OCI-LY7 (cell line): ENCODE data around the gene LUM. TPM values are rescaled to one million over a fixed set of nuclear protein-coding genes. Genes with fewer than 3 reads are reported as not detected.

Experiments used
- BruUV-seq: library from RNA; stranded (reverse); fragments of 400-500 nt; replicated peaks from 2 replicates; lab custom pipeline; 2021; lab: Mats Ljungman, UMichigan
- CTCF ChIA-PET: fragments of 300-600 bp; sonication (Branson Sonifier 250); formaldehyde crosslinking; loops from one replicate; lab custom pipeline; 2022; ENCODE audit warnings: antibody characterized with exemption; ENCODE audit not compliant: unreplicated experiment; lab: Charles Lee
- POLR2A ChIA-PET: fragments of 300-600 bp; sonication (Branson Sonifier 250); formaldehyde crosslinking; loops from one replicate; lab custom pipeline; 2022; ENCODE audit warnings: antibody characterized with exemption; lab: Charles Lee
- DNase-seq: peaks from one replicate; pipeline ENCODE4 v3.0.0-alpha.2; 2015; ENCODE audit warnings: low spot score
- H2AFZ ChIP-seq: fragments of 200-600 bp; sonication (generic), shearing (Covaris generic); 2 replicates; pipeline ENCODE4 v1.6.1; 2014; ENCODE audit warnings: mild to moderate bottlenecking, antibody characterized with exemption, low read length, moderate library complexity
- H3K27ac ChIP-seq: fragments of 200-600 bp; sonication (generic); 2 replicates; pipeline ENCODE4 v1.5.1; 2014; ENCODE audit warnings: mixed run types, low read depth, mild to moderate bottlenecking, moderate library complexity, low read length, inconsistent platforms; ENCODE audit not compliant: poor library complexity, severe bottlenecking
- H3K36me3 ChIP-seq: fragments of 200-600 bp; sonication (generic); 2 replicates; pipeline ENCODE4 v1.6.1; 2014; ENCODE audit warnings: mild to moderate bottlenecking, antibody characterized with exemption, low read length, moderate library complexity, mixed read lengths; ENCODE audit not compliant: insufficient read depth
- H3K4me1 ChIP-seq: fragments of 200-600 bp; sonication (generic); 2 replicates; pipeline ENCODE4 v1.5.1; 2014; ENCODE audit warnings: mild to moderate bottlenecking, low read length; ENCODE audit not compliant: insufficient read depth, poor library complexity, severe bottlenecking
- H3K4me2 ChIP-seq: fragments of 200-600 bp; sonication (generic); 2 replicates; pipeline ENCODE4 v1.6.1; 2014; ENCODE audit warnings: mild to moderate bottlenecking, low read length
- H3K4me3 ChIP-seq: fragments of 200-600 bp; sonication (generic); 2 replicates; pipeline ENCODE4 v1.5.1; 2014; ENCODE audit warnings: mild to moderate bottlenecking, low read depth, low read length; ENCODE audit not compliant: poor library complexity, severe bottlenecking
- H3K79me2 ChIP-seq: fragments of 200-600 bp; sonication (generic); 2 replicates; pipeline ENCODE4 v1.6.1; 2016; ENCODE audit warnings: low read depth, mild to moderate bottlenecking, low read length, moderate library complexity, mixed read lengths; ENCODE audit not compliant: insufficient read depth
- H3K9me2 ChIP-seq: fragments of 200-600 bp; sonication (generic); 2 replicates; pipeline ENCODE4 v1.6.1; 2016; ENCODE audit warnings: mild to moderate bottlenecking, low read length, mixed read lengths; ENCODE audit not compliant: insufficient read depth
- H3K9me3 ChIP-seq: fragments of 200-600 bp; sonication (generic); 2 replicates; pipeline ENCODE4 v1.6.1; 2014; ENCODE audit warnings: mild to moderate bottlenecking, mixed run types, low read length, mixed read lengths
- H4K20me1 ChIP-seq: fragments of 200-600 bp; sonication (generic); 2 replicates; pipeline ENCODE4 v1.6.1; 2014; ENCODE audit warnings: mild to moderate bottlenecking, antibody characterized with exemption, low read length, moderate library complexity, mixed read lengths; ENCODE audit not compliant: insufficient read depth
- CTCF ChIP-seq: fragments of 200-600 bp; sonication (generic); conservative IDR thresholded peaks from 2 replicates; pipeline ENCODE4 v1.5.1; 2014; ENCODE audit warnings: mild to moderate bottlenecking, antibody characterized with exemption, low read length, moderate library complexity, mixed read lengths
- EZH2phosphoT487 ChIP-seq: fragments of 200-600 bp; sonication (generic); IDR thresholded peaks from 2 replicates; pipeline ENCODE4 v1.6.1; 2018; ENCODE audit warnings: low read depth, borderline replicate concordance, mild to moderate bottlenecking, mixed run types, antibody characterized with exemption, low read length, moderate library complexity, mixed read lengths
- intact Hi-C: fragments of 100-400 bp; cut with micrococcal nuclease; formaldehyde crosslinking; loops from one replicate; pipeline ENCODE4 v1.10.0; 2022; ENCODE audit not compliant: unreplicated experiment
- total RNA-seq, 2 experiments: library from RNA; depleted of rRNA in 1 of 2; stranded (reverse); fragments of >200 nt in 1 of 2; shearing (Covaris generic) in 1 of 2; gene quantifications; 2 replicates each; pipeline ENCODE4 v1.2.3, GENCODE V29; 2014 to 2022

The LUM gene
- total RNA-seq, 2 experiments from 2014 or later: not detected

- intact Hi-C loops: no loop called here
- DNase-seq: no peak
- Histone ChIP-seq H2AFZ (no peak overlapping the region), H4K20me1 (no peaks in the 10 kb centered on the region), H3K9me2 (no peaks in the 10 kb centered on the region), H3K79me2 (no peaks in the 10 kb centered on the region), H3K36me3 (no peaks in the 10 kb centered on the region), H3K27ac (no peak overlapping the region), H3K9me3 (no peaks in the 10 kb centered on the region), H3K4me1 (no peaks in the 10 kb centered on the region), H3K4me2 (no peak overlapping the region), H3K4me3 (no peak overlapping the region)
- TF ChIP-seq CTCF: no peak
- no peak for TF ChIP-seq EZH2phosphoT487
- POLR2A ChIA-PET: interaction anchor here (1.5 kb wide), 1 partner anchor 14 kb away, joined by 3 read pairs; no protein-coding TSS in a partner anchor
- no TSS peak for BruUV-seq
- CTCF ChIA-PET: no interaction called here
Measured at GRCh38 chr12:91064640-91065039, 46.7 kb downstream of the LUM start.

GRCh38 chr12:91061091-91061490 is 50.2 kb downstream of the LUM start:
- Histone ChIP-seq H4K20me1 (no peaks in the 10 kb centered on the region), H2AFZ (no peak overlapping the region), H3K9me3 (no peaks in the 10 kb centered on the region), H3K36me3 (no peaks in the 10 kb centered on the region), H3K9me2 (no peaks in the 10 kb centered on the region), H3K27ac (no peak overlapping the region), H3K4me1 (no peaks in the 10 kb centered on the region), H3K4me2 (no peak overlapping the region), H3K79me2 (no peaks in the 10 kb centered on the region), H3K4me3 (no peak overlapping the region)
- intact Hi-C loops: no loop called here
- no peak for DNase-seq
- no TSS peak for BruUV-seq
- no peak for TF ChIP-seq CTCF
- no peak for TF ChIP-seq EZH2phosphoT487
- CTCF ChIA-PET: no interaction called here
- POLR2A ChIA-PET: no interaction called here

- Histone ChIP-seq H4K20me1 (no peaks in the 10 kb centered on the region), H3K4me1 (no peaks in the 10 kb centered on the region), H3K9me3 (no peaks in the 10 kb centered on the region), H3K36me3 (no peaks in the 10 kb centered on the region), H3K79me2 (no peaks in the 10 kb centered on the region), H3K4me3 (no peak overlapping the region), H3K4me2 (no peak overlapping the region), H2AFZ (no peak overlapping the region), H3K27ac (no peak overlapping the region), H3K9me2 (no peaks in the 10 kb centered on the region)
- ChIA-PET POLR2A (no interaction called here), CTCF (no interaction called here)
- TF ChIP-seq CTCF: no peak
- TF ChIP-seq EZH2phosphoT487: no peak
- no TSS peak for BruUV-seq
- no peak for DNase-seq
- intact Hi-C loops: no loop called here
Measured at GRCh38 chr12:91059211-91059610, 52.1 kb downstream of the LUM start.
